Measurements from ENCODE around the gene SPRY4.

- TF ChIP-seq POLR2A (IDR thresholded peaks at IDR 0.05) (peak in 1 of 4 donors; percentile 19), CTCF (IDR thresholded peaks at IDR 0.05) (peak in 5 of 6 experiments; percentile 13 to 65 (median 29)), POLR2AphosphoS5 (IDR thresholded peaks at IDR 0.05) (no peak)
Observed at GRCh38 chr5:142324136-142324870, 518 bp downstream of the SPRY4 start.

Data from upper lobe of left lung (tissue), 4 donors.